Thyroid gland (tissue), 4 donors: Measurements from ENCODE around the gene MAS1L.

ENCODE experiments used
- POLR2A ChIP-seq, 2 donors: fragments of 450-650 bp; IDR thresholded peaks; one replicate each; pipeline ENCODE4 v1.6.1; 2017; ENCODE audit warnings: antibody characterized with exemption in 2 of 2, mild to moderate bottlenecking in 2 of 2, moderate library complexity in 1 of 2
- TF ChIP-seq, protein P1 (sequence below), 6 experiments: fragments of 200-600 bp in 3 of 6; fragments of 450-650 bp in 3 of 6; sonication (generic) in 3 of 6; IDR thresholded peaks; one replicate each; pipeline ENCODE4 v1.5.1; 2016 to 2019; ENCODE audit warnings: antibody characterized with exemption in 6 of 6, mild to moderate bottlenecking in 2 of 6, inconsistent platforms in 1 of 6, moderate library complexity in 1 of 6

DNA sequence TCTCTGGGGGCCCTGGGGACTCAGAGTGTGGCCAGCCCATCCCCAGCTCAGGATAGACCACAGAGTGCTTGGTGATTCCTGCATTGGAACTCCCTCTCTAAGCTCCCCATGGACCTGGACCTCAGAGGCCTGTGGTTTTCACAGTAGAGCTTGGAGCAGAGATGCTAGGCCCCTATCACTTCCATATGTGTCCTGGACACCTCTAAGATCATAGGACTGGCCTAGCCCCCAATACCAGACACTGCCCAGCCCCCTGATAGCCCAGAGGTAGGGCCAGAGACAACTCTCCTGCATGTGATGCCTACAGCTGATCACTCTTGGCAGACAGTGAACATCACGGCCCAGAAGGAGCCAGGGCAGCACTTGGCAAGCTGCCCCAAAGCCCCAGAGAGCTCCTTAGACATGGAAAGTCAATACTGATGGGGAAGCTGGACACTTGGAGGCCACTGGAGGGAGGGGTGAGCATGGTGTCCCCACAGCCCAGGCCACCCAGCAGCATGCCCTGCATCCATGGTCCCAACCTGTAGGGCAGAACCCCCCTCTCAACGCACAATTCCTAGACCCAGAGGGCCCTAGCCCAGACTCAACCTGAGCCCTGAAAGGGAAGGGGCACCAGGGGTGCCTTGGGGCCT, 44.7 kb upstream of the MAS1L start:
- TF ChIP-seq, protein P1, sequence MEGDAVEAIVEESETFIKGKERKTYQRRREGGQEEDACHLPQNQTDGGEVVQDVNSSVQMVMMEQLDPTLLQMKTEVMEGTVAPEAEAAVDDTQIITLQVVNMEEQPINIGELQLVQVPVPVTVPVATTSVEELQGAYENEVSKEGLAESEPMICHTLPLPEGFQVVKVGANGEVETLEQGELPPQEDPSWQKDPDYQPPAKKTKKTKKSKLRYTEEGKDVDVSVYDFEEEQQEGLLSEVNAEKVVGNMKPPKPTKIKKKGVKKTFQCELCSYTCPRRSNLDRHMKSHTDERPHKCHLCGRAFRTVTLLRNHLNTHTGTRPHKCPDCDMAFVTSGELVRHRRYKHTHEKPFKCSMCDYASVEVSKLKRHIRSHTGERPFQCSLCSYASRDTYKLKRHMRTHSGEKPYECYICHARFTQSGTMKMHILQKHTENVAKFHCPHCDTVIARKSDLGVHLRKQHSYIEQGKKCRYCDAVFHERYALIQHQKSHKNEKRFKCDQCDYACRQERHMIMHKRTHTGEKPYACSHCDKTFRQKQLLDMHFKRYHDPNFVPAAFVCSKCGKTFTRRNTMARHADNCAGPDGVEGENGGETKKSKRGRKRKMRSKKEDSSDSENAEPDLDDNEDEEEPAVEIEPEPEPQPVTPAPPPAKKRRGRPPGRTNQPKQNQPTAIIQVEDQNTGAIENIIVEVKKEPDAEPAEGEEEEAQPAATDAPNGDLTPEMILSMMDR (IDR thresholded peaks at IDR 0.05): no peak
- no peak for TF ChIP-seq POLR2A (IDR thresholded peaks at IDR 0.05)
